ENCODE measurements around the gene KIAA1586. TPM values are rescaled to one million over a fixed set of nuclear protein-coding genes. Genes with fewer than 3 reads are reported as not detected.
"Not testable (repeated sequence)": the region's sequence is repeated elsewhere in the genome, so short reads cannot be mapped to it uniquely, and the experiment has no call there.

Gene KIAA1586
- total and polyA plus RNA-seq, 7 donors, result 1.4 to 6.7 (median 4.0) TPM

DNA sequence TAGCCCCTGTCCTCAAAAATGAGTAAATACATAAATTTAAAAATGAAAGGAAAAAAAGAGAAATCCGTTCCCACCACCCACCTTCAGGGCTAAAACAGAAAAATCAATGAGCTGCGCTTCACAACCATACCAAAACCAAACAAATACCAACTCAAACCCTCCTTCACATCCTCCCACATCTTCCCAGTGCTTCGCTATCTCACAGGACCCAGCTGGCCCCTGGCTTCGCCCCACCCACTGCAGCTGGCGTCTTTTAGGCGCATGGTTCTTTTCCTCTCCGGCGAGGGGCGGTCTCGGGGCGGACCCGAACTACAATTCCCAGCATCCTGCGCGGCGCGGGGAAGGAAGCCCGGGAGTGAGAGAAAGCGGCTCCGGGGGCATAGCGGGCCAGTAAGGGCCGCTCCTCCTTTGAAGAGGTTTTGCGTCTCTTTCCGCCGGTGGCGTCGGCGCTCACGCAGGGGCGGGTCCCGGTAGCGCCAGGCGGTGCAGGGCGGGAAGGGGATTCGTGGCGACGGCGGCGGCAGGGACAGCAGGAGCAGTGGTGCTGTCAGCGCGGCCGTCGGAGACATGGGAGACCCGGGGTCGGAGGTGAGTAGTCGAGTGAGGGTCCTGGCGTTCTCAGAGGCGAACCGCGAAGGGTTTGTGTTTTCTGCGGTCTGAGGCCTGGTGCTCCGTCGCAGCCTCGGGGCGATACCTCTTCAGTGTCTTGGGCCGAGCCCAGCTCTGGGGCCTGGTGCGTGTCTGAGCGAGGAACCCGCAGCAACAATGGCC lies 43.4 kb downstream of the KIAA1586 start, which contains the start of gene ZNF451:
ZNF451 (plus strand) TSS at position 502 of the 771 bp plus-strand sequence; CDS start at position 568, 66 bp downstream.
- Histone ChIP-seq H3K4me3 (peak within 1 kb of the TSS; percentile 69), H3K36me3 (ENCODE audit: insufficient read depth in 1 of 2, low read depth in 1 of 2) (peaks cover 0 to 15% of the 10 kb centered on the region in 2 donors), H3K27ac (peak within 1 kb of the TSS; percentile 84), H3K4me1 (peaks cover 31% of the 10 kb centered on the region), H3K27me3 (ENCODE audit: insufficient read depth in 3 of 3, low read length in 2 of 3) (no peaks in the 10 kb centered on the region), H3K9me3 (no peaks in the 10 kb centered on the region)
- TF ChIP-seq, protein P1, sequence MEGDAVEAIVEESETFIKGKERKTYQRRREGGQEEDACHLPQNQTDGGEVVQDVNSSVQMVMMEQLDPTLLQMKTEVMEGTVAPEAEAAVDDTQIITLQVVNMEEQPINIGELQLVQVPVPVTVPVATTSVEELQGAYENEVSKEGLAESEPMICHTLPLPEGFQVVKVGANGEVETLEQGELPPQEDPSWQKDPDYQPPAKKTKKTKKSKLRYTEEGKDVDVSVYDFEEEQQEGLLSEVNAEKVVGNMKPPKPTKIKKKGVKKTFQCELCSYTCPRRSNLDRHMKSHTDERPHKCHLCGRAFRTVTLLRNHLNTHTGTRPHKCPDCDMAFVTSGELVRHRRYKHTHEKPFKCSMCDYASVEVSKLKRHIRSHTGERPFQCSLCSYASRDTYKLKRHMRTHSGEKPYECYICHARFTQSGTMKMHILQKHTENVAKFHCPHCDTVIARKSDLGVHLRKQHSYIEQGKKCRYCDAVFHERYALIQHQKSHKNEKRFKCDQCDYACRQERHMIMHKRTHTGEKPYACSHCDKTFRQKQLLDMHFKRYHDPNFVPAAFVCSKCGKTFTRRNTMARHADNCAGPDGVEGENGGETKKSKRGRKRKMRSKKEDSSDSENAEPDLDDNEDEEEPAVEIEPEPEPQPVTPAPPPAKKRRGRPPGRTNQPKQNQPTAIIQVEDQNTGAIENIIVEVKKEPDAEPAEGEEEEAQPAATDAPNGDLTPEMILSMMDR (IDR thresholded peaks at IDR 0.05), result no peak
- intact Hi-C loops (cut with DNase I), result loop anchor here in 1 of 2 donors (5.0 to 10.0 kb wide), 3 partner anchors 43 to 225 kb away; partner anchors contain the start of genes KIAA1586 and PRIM2
- peak; percentile 98 to 99 for DNase-seq
- WGBS, 3 donors, result 0 to 1% (median 0%) methylated on average over 26 to 50 of the region's 58 CpGs
- peak; percentile 98 to 99 (median 98) for ATAC-seq

DNA sequence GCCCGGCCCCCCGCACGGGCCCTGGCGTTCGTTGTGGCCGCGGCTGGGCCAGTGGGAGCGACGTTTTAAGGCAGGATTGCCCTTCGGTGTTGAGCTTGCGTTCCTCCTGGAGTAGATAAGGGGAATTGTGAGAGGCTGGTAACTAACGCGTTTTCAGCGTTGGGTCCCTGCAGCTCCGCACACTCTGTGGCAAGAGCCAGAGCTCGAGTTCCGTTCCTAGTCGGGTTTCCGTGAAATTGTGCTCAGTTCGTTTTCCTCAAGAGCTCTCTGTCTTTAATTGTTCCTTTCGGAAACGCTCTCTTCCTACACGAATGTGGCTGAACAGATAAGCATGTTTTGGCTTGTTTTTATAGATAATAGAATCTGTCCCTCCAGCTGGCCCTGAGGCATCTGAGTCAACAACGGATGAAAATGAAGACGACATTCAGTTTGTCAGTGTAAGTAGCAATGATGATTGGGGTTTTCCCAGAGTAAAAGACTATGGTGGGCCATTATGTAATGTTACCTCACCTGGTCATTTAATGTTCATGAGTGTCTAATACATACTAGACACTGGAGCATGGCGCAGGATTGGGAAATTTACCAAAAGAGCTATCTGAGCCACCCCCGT lies 44.1 kb downstream of the KIAA1586 start:
- intact Hi-C loops (cut with DNase I), result loop anchor here in 1 of 2 donors (5.0 to 10.0 kb wide), 3 partner anchors 43 to 224 kb away; partner anchors contain the start of genes KIAA1586 and PRIM2
- ATAC-seq, result peak; percentile 2 to 42 (median 22)
- no CpG with 5 or more reads among the region's 27 CpGs for WGBS, 3 donors
- DNase-seq; H3K9me3 ChIP-seq; H3K27ac ChIP-seq; H3K27me3 ChIP-seq (ENCODE audit: insufficient read depth in 3 of 3, low read length in 2 of 3): not testable (repeated sequence)
- Histone ChIP-seq H3K4me3 (peak overlapping the region; percentile 69), H3K4me1 (peaks cover 31% of the 10 kb centered on the region), H3K36me3 (ENCODE audit: insufficient read depth in 1 of 2, low read depth in 1 of 2) (peaks cover 0 to 15% of the 10 kb centered on the region in 2 donors)

DNA sequence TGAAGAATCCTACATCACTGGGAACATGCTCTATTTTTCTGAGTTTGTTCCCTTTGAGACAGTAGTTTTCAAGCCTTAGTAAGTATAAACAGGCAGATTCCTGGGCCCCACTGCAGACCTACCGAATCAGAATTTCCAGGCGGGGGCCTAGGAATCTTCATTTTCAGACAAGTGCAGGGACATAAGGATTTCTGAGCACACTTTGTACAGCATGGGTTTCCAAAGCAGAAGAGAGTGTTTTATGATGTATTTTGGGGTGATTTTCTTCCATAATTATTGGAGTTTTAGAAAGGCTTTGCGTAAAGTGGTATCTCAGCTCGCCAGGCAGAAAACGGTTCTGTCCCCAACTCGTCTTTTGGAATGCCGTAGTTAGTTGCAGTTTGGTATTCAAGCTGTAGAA lies 44.9 kb downstream of the KIAA1586 start:
- 77 to 84% (median 81%) methylated on average over 5 to 7 of the region's 7 CpGs for WGBS, 3 donors
- intact Hi-C loops (cut with DNase I), result loop anchor here in 1 of 2 donors (5.0 to 10.0 kb wide), 3 partner anchors 44 to 223 kb away; partner anchors contain the start of genes KIAA1586 and PRIM2
- ATAC-seq; H3K27ac ChIP-seq; H3K27me3 ChIP-seq (ENCODE audit: insufficient read depth in 3 of 3, low read length in 2 of 3); DNase-seq; H3K9me3 ChIP-seq: not testable (repeated sequence)
- peaks cover 0 to 15% of the 10 kb centered on the region in 2 donors for H3K36me3 ChIP-seq (ENCODE audit: insufficient read depth in 1 of 2, low read depth in 1 of 2)
- peak overlapping the region; percentile 28 for H3K4me3 ChIP-seq
- H3K4me1 ChIP-seq, result peaks cover 31% of the 10 kb centered on the region

DNA sequence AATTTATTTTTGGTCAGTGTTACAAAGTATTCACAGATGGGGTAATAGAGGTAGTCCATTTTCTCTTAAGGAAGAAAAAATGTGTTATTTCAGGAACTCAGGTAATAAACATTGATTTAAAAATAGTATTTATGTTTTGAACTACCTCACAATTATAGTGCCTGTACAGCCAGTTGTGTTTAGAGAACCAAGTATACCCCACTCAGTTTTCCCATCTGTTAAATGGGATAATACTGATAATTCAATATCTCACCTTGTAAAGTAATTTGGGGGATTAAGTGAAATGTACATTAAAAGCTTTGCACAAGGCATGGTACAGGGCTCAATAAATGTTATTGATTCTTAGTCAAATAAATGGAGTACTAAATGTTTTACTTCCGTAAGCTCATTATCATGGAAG lies 48.2 kb downstream of the KIAA1586 start:
- Histone ChIP-seq H3K4me3 (no peak overlapping the region), H3K36me3 (ENCODE audit: insufficient read depth in 1 of 2, low read depth in 1 of 2) (peaks cover 0 to 32% of the 10 kb centered on the region in 2 donors), H3K27ac (no peak overlapping the region), H3K9me3 (no peaks in the 10 kb centered on the region), H3K27me3 (ENCODE audit: insufficient read depth in 3 of 3, low read length in 2 of 3) (no peaks in the 10 kb centered on the region), H3K4me1 (peaks cover 30% of the 10 kb centered on the region)
- intact Hi-C loops (cut with DNase I), result loop anchor here in 1 of 2 donors (5.0 to 10.0 kb wide), 3 partner anchors 47 to 220 kb away; partner anchors contain the start of genes KIAA1586 and PRIM2
- WGBS, 3 donors, result 99 to 100% (median 100%) methylated on average over 1 of the region's 1 CpG
- no peak for DNase-seq
- ATAC-seq, result no peak
- TF ChIP-seq, protein P1 (IDR thresholded peaks at IDR 0.05), result no peak

DNA sequence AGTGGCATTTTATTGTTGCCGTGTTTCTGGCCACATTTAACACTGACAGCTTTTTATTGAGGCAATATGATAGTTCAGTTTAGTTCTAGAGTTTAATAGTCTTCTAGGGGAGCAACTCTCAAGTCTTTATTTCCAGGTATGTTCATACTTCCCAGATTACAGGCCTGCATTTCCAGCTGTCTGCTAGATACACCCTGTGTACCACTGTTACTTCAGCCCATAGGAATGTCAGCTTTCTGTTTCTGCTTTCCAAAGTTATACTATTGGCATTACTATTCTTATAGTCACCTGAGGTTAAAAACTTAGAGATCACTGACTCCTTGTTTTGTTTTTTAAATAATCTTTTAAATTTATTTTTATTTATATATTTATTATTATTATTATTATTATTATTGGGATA lies 51.1 kb downstream of the KIAA1586 start:
- no peak for ATAC-seq

More for the DNA sequence above, 51.1 kb downstream of the KIAA1586 start:
- TF ChIP-seq, protein P1 (IDR thresholded peaks at IDR 0.05), result no peak
- peaks cover 17% of the 10 kb centered on the region for H3K4me1 ChIP-seq
- intact Hi-C loops (cut with DNase I), result loop anchor here in 1 of 2 donors (10.0 kb wide), 2 partner anchors 57 to 217 kb away; partner anchors contain the start of gene PRIM2
- peaks cover 6 to 49% of the 10 kb centered on the region in 2 donors for H3K36me3 ChIP-seq (ENCODE audit: insufficient read depth in 1 of 2, low read depth in 1 of 2)
- H3K27me3 ChIP-seq (ENCODE audit: insufficient read depth in 3 of 3, low read length in 2 of 3), result no peaks in the 10 kb centered on the region
- WGBS, 3 donors, result 37 to 69% (median 47%) methylated on average over 1 of the region's 1 CpG
- no peaks in the 10 kb centered on the region for H3K9me3 ChIP-seq
- H3K4me3 ChIP-seq, result no peak overlapping the region
- no peak for DNase-seq
- no peak overlapping the region for H3K27ac ChIP-seq

All from psoas muscle (tissue), 8 donors.